ENCODE data around the gene FNDC10. TPM values are rescaled to one million over a fixed set of nuclear protein-coding genes. Genes with fewer than 3 reads are reported as not detected.
A peak's percentile ranks its signal among the peaks of the same experiment; 100 is the strongest.
"Not testable (repeated sequence)": the region's sequence is repeated elsewhere in the genome, so short reads cannot be mapped to it uniquely, and the experiment has no call there.

FNDC10 gene
- 0.96 TPM for total RNA-seq
- polyA plus RNA-seq, result under 1 TPM; 0.21 to 0.37 (median 0.29) TPM

DNA sequence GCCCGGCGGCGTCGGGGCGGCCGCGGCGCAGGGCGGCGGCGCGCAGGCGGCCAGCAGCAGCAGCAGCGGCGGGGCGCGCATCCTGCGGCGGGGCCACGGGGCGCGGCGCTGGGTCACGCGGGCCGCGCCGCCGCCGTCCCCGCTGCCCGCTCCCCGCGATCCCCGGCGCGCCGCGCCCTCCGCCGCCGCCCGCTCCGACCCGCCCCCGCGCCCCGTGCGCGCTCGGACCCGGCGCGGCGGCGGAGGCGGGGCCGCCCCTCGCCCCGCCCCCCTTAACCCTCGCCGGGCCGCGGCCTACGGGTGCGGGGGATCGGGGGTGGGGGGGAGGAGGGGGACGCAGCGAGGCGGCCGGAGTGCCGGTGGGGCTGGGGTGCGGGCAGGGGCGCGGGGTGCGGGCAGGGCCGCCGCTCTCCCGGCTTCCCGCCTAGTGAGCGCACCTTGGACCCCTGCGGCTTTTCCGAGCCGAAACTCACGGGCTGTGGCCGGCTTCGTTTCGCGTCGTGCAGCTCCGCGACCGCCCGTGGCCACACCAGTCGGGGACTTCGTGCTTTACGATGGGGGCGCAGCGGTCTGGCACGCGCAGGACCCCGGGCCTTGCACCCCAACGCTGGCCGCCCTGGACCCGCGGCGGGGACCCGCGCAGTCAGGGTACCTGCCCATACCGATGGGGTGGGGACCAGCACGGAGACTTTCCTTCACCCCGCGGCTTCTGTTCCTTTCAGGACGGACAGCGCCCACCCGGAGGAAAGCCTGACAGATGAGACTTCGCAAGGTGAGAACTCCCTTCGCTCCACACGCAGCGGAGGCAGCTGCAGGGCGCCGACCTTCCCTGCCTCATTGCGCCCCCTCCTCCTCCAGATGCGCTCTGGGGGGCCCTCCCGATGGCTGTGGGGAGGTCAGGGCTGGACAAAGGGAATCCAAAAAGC lies at the start of gene FNDC10:
Gene FNDC10 (minus strand): TSS at position 201 of the 926 bp plus-strand sequence. CDS start 120 bp downstream, at position 81.
- Mint-ChIP-seq H3K4me1 (peaks cover 0 to 16% (median 0%) of the 10 kb centered on the region in 4 donors), H3K9me3 (peaks cover 0 to 2% (median 0%) of the 10 kb centered on the region in 7 donors), H3K27ac (no peak within 1 kb of the TSS), H3K36me3 (no peaks in the 10 kb centered on the region), H3K4me3 (peak within 1 kb of the TSS; percentile 68 to 87 (median 72)), H3K27me3 (peaks cover 8% of the 10 kb centered on the region)
- Histone ChIP-seq H3K27me3 (ENCODE audit: control insufficient read depth, insufficient read depth, low read length) (no peaks in the 10 kb centered on the region), H3K27ac (ENCODE audit: insufficient read depth, low read length, poor library complexity, severe bottlenecking) (no peak within 1 kb of the TSS), H3K36me3 (ENCODE audit: control insufficient read depth, insufficient read depth, low read length) (no peaks in the 10 kb centered on the region), H3K4me3 (ENCODE audit: low read depth, low read length) (no peak within 1 kb of the TSS), H3K4me1 (ENCODE audit: control insufficient read depth, insufficient read depth, low read length, poor library complexity, severe bottlenecking) (peaks cover 5% of the 10 kb centered on the region), H3K9me3 (ENCODE audit: control insufficient read depth in 2 of 2, low read length in 2 of 2) (no peaks in the 10 kb centered on the region)
- DNase-seq, result no peak
- no peak for ATAC-seq (ENCODE audit: low read depth in 2 of 2)

DNA sequence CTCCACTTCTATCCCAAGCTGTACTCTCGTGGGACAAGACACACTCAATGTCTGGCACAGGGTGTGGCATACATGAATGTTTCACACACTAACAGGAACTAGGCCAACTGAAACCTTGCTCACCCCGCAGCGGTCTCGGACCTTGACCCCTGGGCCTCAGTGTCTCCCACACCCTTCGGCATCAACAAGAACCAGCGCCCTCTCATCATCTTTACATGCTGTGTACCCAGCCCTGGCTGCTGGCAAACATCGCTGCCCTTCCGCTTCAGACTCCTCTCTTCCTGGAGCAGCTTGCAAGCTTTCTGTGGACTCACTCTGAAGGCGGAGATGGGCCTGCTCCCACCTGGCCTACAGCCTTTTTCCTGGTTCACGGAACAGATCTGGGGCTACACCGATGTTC lies 48.3 kb upstream of the FNDC10 start:
- not testable (repeated sequence) for H3K27ac Mint-ChIP-seq; H3K4me1 Mint-ChIP-seq; H3K9me3 Mint-ChIP-seq; H3K27me3 Mint-ChIP-seq; H3K27me3 ChIP-seq (ENCODE audit: control insufficient read depth, insufficient read depth, low read length); H3K27ac ChIP-seq (ENCODE audit: insufficient read depth, low read length, poor library complexity, severe bottlenecking); H3K9me3 ChIP-seq (ENCODE audit: control insufficient read depth in 2 of 2, low read length in 2 of 2); H3K4me3 ChIP-seq (ENCODE audit: low read depth, low read length); H3K4me1 ChIP-seq (ENCODE audit: control insufficient read depth, insufficient read depth, low read length, poor library complexity, severe bottlenecking); DNase-seq; ATAC-seq (ENCODE audit: low read depth in 2 of 2)
- H3K36me3 Mint-ChIP-seq, result peaks cover 40% of the 10 kb centered on the region
- H3K4me3 Mint-ChIP-seq, result peak overlapping the region in 1 of 4 donors; percentile 29
- peaks cover 41% of the 10 kb centered on the region for H3K36me3 ChIP-seq (ENCODE audit: control insufficient read depth, insufficient read depth, low read length)

DNA sequence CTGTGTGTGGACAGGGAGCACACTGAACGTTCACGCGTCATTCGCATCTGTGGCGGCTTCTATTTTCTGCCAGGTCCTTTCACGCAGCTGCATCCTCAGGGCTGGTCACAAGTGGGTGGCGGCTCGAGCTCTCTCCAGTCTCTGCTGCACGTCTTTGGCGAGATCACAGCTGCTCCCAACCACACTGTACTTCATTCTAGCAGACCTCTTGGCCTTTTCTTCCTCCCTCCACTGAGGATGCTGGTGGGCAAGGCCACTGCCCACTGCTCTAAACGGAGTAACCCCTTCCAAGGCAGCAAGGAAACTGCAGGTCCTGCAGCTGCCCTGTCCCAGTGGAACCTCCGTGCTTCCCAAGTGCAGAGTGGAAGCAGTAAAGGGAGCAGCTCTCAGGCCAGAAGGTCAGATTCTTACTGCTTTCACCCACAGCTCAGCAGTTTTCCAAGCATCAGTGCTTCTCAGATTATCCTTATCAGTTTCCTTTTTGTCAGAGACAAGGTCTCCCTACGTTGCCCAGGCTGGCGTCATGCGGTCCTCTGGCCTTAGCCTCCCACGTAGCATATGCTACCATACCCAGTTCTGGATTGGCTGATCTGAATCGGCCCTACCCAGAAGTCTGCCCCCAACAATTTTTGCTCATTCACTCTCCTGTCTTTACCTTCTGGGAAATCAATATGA lies 47.8 kb upstream of the FNDC10 start:
- H3K27me3 ChIP-seq (ENCODE audit: control insufficient read depth, insufficient read depth, low read length); H3K27ac ChIP-seq (ENCODE audit: insufficient read depth, low read length, poor library complexity, severe bottlenecking); DNase-seq; H3K27ac Mint-ChIP-seq; H3K4me1 Mint-ChIP-seq; ATAC-seq (ENCODE audit: low read depth in 2 of 2); H3K9me3 Mint-ChIP-seq; H3K4me1 ChIP-seq (ENCODE audit: control insufficient read depth, insufficient read depth, low read length, poor library complexity, severe bottlenecking); H3K4me3 ChIP-seq (ENCODE audit: low read depth, low read length); H3K9me3 ChIP-seq (ENCODE audit: control insufficient read depth in 2 of 2, low read length in 2 of 2); H3K27me3 Mint-ChIP-seq: not testable (repeated sequence)
- Mint-ChIP-seq H3K4me3 (peak overlapping the region in 1 of 4 donors; percentile 29), H3K36me3 (peaks cover 40% of the 10 kb centered on the region)
- peaks cover 37% of the 10 kb centered on the region for H3K36me3 ChIP-seq (ENCODE audit: control insufficient read depth, insufficient read depth, low read length)

DNA sequence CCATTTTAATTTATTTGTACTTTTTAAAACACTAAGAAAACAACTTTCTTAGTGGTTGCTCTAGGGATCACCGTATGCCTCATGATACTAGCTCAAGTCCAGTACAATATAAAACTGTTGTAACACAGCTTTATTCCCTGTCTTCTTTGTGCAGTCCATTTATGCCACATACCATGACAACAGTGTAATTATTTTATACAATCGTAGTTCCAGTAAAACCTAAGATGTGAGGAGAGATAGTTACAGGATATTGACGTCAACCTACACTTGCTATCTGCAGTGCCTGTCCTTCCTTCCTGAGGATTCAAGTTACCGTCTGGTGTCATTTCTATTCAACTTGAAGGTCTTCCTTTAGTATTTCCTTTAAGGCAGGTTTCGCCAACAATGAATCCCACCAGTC lies 46.4 kb upstream of the FNDC10 start:
- H3K4me3 Mint-ChIP-seq; H3K9me3 Mint-ChIP-seq; ATAC-seq (ENCODE audit: low read depth in 2 of 2); H3K27me3 Mint-ChIP-seq; H3K4me3 ChIP-seq (ENCODE audit: low read depth, low read length); H3K4me1 ChIP-seq (ENCODE audit: control insufficient read depth, insufficient read depth, low read length, poor library complexity, severe bottlenecking); H3K9me3 ChIP-seq (ENCODE audit: control insufficient read depth in 2 of 2, low read length in 2 of 2); DNase-seq; H3K27ac ChIP-seq (ENCODE audit: insufficient read depth, low read length, poor library complexity, severe bottlenecking); H3K4me1 Mint-ChIP-seq; H3K27ac Mint-ChIP-seq; H3K27me3 ChIP-seq (ENCODE audit: control insufficient read depth, insufficient read depth, low read length): not testable (repeated sequence)
- H3K36me3 Mint-ChIP-seq, result peaks cover 29% of the 10 kb centered on the region
- peaks cover 25% of the 10 kb centered on the region for H3K36me3 ChIP-seq (ENCODE audit: control insufficient read depth, insufficient read depth, low read length)

DNA sequence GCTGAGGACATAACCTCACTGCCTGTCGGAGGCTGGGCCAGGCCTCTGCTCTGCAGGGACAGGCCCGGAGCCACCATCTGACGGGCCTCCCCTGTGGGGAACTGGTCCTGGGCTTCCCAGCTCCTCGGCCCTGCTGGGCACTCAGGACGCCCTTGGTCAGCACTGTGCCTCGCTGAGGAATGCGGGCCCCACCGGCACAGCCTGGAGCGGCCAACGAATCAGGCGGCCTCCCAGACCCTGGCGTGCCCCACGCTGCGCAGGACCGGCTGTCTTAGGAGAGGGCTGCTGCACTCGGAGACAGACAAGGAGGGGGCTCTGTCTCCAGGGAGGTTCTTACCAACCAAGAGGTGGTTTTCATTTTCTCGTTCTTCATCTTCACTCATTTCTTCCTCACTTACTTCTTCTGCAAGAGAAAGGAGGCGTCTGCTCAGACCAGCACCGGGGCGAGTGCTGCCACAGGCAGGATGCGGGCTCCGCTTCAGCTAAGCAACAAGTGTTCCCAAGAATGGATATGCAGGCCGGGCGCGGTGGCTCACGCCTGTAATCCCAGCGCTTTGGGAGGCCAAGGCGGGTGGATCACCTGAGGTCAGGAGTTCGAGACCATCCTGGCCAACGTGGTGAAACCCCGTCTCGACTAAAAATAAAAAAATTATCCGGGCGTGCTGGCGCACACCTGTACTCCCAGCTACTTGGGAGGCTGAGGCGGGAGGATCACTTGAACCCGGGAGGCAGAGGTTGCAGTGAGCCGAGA lies 41.0 kb upstream of the FNDC10 start:
- H3K4me1 Mint-ChIP-seq; H3K27ac Mint-ChIP-seq; H3K4me3 ChIP-seq (ENCODE audit: low read depth, low read length); H3K4me1 ChIP-seq (ENCODE audit: control insufficient read depth, insufficient read depth, low read length, poor library complexity, severe bottlenecking); H3K36me3 Mint-ChIP-seq; H3K27me3 ChIP-seq (ENCODE audit: control insufficient read depth, insufficient read depth, low read length); H3K4me3 Mint-ChIP-seq; H3K36me3 ChIP-seq (ENCODE audit: control insufficient read depth, insufficient read depth, low read length); DNase-seq; ATAC-seq (ENCODE audit: low read depth in 2 of 2); H3K9me3 Mint-ChIP-seq; H3K27ac ChIP-seq (ENCODE audit: insufficient read depth, low read length, poor library complexity, severe bottlenecking); H3K9me3 ChIP-seq (ENCODE audit: control insufficient read depth in 2 of 2, low read length in 2 of 2); H3K27me3 Mint-ChIP-seq: not testable (repeated sequence)

DNA sequence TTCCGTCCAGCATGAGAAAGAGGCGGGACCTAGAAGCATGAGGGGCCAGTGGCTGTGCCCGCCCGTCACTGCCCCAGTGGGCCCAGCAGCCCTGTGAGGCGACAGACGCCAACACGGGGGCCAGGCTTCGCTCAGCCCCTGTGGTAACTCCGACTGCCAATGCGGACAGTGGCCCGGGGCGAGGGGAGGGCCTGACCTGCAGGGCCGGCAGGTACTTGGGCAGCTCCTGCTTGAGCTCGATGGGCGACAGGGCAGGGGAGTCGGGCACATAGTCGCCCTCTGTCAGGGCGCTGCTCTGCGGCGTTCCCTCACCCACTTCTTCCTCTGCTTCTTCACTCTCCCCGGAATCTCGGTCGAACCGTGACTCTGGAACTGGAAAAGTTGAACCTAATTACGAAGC lies 40.1 kb upstream of the FNDC10 start:
- not testable (repeated sequence) for H3K4me1 ChIP-seq (ENCODE audit: control insufficient read depth, insufficient read depth, low read length, poor library complexity, severe bottlenecking); DNase-seq; H3K9me3 Mint-ChIP-seq

DNA sequence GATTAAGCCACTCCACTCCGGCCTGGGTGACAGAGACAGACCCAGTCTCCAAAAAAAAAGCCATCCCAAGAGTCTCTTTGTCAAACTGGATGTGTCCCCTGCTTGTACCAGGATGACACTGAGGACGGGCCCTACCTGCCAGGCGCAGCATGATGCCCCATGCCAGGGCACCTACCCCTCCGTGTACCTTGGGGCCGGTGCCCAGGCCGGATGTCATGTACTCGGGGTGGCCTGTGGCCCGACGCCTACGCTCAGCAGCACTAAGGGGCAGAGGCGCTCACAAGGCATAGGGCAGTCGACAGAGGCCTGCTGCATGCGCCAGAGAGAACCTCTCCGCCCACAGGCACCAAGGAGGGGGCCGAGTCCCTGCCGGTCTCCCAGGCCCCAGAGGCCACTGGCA lies 39.4 kb upstream of the FNDC10 start:
- H3K4me3 Mint-ChIP-seq; H3K27ac Mint-ChIP-seq; H3K27me3 Mint-ChIP-seq; H3K36me3 Mint-ChIP-seq; DNase-seq; H3K9me3 Mint-ChIP-seq; H3K4me3 ChIP-seq (ENCODE audit: low read depth, low read length); H3K9me3 ChIP-seq (ENCODE audit: control insufficient read depth in 2 of 2, low read length in 2 of 2); H3K36me3 ChIP-seq (ENCODE audit: control insufficient read depth, insufficient read depth, low read length); ATAC-seq (ENCODE audit: low read depth in 2 of 2); H3K4me1 ChIP-seq (ENCODE audit: control insufficient read depth, insufficient read depth, low read length, poor library complexity, severe bottlenecking); H3K4me1 Mint-ChIP-seq; H3K27ac ChIP-seq (ENCODE audit: insufficient read depth, low read length, poor library complexity, severe bottlenecking); H3K27me3 ChIP-seq (ENCODE audit: control insufficient read depth, insufficient read depth, low read length): not testable (repeated sequence)

More for the DNA sequence above, 40.1 kb upstream of the FNDC10 start:
- H3K27me3 Mint-ChIP-seq; H3K9me3 ChIP-seq (ENCODE audit: control insufficient read depth in 2 of 2, low read length in 2 of 2); H3K27ac Mint-ChIP-seq; H3K4me1 Mint-ChIP-seq; H3K4me3 ChIP-seq (ENCODE audit: low read depth, low read length); H3K27ac ChIP-seq (ENCODE audit: insufficient read depth, low read length, poor library complexity, severe bottlenecking); H3K4me3 Mint-ChIP-seq; ATAC-seq (ENCODE audit: low read depth in 2 of 2); H3K36me3 Mint-ChIP-seq; H3K27me3 ChIP-seq (ENCODE audit: control insufficient read depth, insufficient read depth, low read length); H3K36me3 ChIP-seq (ENCODE audit: control insufficient read depth, insufficient read depth, low read length): not testable (repeated sequence)
